HG02981 (cell line): ENCODE data around the gene PHF2.
"Not testable (repeated sequence)": the region's sequence is repeated elsewhere in the genome, so short reads cannot be mapped to it uniquely, and the experiment has no call there.

Source experiments
- ATAC-seq: cut with Tn5 transposase; IDR thresholded peaks from one replicate; pipeline ENCODE4 v1.9.1; 2021; ENCODE audit warnings: mild to moderate bottlenecking, moderate library complexity; ENCODE audit not compliant: unreplicated experiment

Gene PHF2

DNA sequence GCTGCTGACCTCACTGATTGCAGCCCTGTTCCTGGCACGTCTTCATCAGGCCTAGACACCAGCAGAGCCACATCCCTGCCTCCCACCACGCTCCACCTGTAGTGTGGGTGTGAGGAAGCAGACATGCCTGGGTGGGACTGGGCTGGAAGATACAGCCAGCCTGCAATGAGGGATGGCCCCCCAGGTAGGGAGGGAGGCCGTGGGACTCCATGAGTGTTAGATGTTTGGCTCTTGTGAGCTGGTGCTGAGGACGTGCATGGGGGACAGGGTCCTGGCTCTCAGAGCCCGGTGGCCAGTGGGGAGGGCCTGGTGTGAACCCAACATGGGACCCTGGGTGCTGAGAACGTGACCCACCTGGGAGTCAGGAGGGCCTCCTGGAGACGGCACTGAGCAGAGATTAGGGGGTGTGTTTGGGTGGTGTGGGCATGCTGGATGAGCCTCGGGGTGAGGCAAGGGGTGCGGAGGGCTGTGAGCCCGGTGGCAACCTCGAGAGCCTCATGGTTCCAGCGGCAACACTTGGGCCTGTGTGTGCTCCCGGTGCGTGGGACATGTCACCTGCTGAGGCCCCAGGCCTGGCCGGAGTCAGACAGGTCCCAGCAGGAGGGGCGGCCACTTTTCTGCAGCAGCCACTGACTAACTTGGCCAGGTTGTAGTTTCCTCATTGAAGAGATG, 87.6 kb downstream of the PHF2 start:
- no peak for ATAC-seq

DNA sequence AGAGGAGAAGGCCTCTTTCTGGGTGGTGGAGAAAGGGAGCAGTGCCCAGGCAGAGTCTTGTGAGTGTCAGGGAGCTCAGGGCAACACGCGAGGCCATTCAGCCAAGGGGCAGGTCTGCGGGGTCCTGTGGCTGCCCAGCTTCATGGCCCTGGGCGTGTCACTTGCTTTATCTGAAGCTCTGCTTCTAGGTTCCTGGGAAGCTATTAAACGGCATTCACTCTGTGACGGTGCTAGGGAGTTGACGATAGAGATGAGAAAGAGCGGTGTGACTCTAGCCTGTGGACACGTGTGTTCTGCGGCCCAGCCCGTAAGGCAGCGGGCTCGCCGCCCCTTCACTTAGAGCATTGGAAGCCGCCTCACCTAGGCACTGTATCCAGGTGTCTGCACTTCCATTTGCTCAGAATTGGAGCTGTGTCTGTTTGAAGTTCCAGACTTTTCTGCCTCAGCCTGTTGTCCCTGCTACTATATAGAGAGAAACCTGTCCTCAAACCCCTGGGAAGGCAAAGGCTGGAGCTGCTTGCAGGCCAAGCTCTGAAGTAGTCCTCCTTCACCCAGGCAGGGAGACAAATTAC, 88.3 kb downstream of the PHF2 start:
- ATAC-seq, result no peak

GRCh38 chr9:93665128-93665636, 88.8 kb downstream of the PHF2 start:
- no peak for ATAC-seq

- no peak for ATAC-seq
Measured at GRCh38 chr9:93665637-93666438, 89.5 kb downstream of the PHF2 start.

- not testable (repeated sequence) for ATAC-seq
Measured at GRCh38 chr9:93666439-93666784, 90.0 kb downstream of the PHF2 start.

- no peak for ATAC-seq
Measured at GRCh38 chr9:93667006-93667405, 90.6 kb downstream of the PHF2 start.

DNA sequence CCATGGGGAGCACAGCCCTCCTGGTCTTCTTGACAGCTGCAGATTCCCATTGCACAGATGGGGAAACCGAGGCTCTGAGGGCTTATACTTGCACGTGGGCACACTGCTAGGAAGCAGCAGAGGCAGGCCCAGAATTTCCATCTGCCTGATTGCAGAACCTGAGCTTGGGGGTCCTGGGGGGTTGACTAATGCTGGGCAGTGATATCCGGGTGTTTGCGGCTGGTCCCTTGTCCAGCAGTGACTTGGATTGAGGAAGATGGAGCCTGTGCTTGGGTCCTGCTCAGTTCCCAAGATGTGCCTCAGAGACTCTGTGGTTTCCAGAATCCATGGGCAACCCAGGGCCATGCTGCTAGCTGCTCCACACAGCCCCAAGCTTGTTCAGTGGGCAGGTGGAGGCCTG, 91.2 kb downstream of the PHF2 start:
- no peak for ATAC-seq

- ATAC-seq, result no peak
Measured at GRCh38 chr9:93668261-93668871, 92.0 kb downstream of the PHF2 start.

- no peak for ATAC-seq
Measured at GRCh38 chr9:93669116-93669957, 93.0 kb downstream of the PHF2 start.

- ATAC-seq, result no peak
Measured at GRCh38 chr9:93669958-93670207, 93.5 kb downstream of the PHF2 start.

DNA sequence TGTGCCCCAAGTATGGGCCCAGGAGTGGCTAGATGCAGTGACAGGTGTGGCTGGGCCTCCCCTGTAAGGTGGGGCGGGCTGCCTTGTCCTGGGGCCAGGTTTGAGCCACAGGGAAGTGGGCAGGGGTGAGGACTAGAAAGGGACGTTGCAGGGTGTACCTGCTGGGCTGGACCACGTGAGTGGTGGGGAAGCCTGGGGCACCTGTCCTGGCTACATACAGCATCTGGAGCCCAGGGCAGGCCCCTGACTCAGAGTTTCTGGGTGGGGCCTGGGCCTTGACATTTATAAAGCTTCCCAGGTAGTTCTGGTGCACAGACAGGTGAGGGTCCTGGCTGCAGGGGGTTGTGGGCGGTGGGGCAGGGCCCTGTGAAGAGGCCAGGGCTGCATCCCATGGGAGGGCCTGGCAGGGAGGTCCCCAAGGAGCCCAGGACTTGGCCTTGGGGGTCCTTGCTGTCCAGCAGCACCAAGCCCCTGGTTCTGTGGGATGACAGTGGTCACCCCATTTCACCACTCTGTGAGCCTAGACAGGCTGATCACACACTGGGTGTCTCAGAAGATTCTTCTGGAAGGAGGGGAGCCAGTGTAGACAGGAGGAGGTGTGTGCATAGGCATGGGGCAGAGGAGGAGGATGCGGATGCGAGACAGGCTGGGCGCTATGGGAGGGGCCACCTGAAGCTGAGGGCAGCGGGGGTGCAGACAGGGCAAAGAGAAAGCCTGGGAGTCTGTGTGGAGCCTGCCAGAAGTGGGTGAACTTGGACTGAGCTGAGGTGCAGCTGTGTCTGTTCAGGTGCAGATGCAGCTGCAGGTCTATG, 94.0 kb downstream of the PHF2 start:
- no peak for ATAC-seq

DNA sequence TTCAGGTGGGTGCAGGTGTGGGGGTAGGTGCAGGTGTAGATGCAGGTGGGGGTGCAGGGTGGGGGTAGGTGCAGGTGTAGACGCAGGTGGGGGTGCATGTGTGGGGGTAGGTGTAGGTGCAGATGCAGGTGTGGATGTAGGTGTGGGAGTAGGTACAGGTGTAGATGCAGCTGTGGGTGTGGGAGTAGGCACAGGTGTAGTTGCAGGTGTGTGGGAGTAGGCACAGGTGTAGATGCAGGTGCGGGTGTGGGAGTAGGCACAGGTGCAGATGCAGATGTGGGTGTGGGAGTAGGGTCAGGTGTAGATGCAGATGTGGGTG, 94.6 kb downstream of the PHF2 start:
- ATAC-seq, result no peak

DNA sequence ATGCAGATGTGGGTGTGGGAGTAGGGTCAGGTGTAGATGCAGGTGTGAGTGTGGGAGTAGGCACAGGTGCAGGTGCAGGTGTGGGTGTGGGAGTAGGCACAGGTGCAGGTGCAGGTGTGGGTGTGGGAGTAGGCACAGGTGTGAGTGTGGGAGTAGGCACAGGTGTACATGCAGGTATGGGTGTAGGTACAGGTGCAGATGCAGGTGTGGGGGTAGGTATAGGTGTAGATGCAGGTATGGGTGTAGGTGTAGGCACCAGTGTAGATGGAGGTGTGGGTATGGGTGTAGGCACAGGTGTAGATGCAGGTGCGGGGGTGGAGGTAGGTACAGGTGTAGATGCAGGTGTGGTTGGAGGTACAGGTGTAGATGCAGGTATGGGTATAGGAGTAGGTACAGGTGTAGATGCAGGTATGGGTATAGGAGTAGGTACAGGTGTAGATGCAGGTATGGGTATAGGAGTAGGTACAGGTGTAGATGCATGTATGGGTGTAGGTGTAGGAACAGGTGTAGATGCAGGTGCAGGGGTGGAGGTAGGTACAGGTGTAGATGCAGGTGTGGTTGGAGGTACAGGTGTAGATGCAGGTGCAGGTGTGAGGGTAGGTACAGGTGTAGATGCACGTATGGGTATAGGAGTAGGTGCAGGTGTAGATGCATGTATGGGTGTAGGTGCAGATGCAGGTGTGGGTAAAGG, 96.1 kb downstream of the PHF2 start:
- ATAC-seq, result not testable (repeated sequence)

GRCh38 chr9:93673021-93673838, 96.8 kb downstream of the PHF2 start:
- no peak for ATAC-seq

- ATAC-seq, result no peak
Measured at GRCh38 chr9:93673839-93674334, 97.5 kb downstream of the PHF2 start.

DNA sequence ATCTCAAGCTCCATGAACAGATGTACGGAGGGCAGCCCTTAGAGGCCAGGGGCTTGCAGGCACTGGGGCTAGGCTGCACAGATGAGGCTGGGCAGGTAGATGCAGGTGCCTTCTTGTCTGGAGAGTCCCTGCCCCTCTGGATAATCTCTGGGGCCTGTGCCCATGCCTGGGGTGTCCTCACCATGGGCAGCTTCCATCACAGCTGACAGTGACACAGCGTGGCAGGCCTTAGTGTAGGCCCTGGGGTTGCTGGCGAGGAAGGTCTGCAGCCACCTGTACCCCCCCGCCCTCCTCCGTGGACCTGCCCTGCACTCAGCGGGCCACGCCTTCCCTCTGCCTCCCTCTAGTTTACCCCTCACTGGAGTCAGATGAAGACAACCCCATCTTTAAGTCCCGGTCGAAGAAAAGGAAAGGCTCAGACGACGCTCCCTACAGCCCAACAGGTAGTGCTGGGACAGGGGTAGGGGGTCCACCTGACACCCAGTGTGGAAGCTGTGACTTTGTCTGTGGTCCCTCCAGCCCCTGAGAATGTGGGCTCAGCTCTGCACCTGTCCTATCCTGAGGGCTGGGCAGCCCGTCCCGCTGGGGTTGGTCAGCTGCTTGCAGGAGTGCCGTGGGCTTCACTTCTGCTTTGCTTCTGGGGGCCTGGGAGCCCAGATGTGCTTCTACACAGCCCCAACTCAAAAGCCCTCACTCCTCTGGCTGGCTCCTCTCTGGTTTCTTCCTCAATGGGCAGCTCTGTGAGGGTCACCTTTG, 98.4 kb downstream of the PHF2 start:
- no peak for ATAC-seq

- no peak for ATAC-seq
Measured at GRCh38 chr9:93675336-93676150, 99.2 kb downstream of the PHF2 start.
